ENCODE data around the gene CDC42BPG. TPM values are rescaled to one million over a fixed set of nuclear protein-coding genes. Genes with fewer than 3 reads are reported as not detected.
"Not testable (repeated sequence)": the region's sequence is repeated elsewhere in the genome, so short reads cannot be mapped to it uniquely, and the experiment has no call there.

The CDC42BPG gene
- total RNA-seq, 1 donor from 2014 or later: 21.1 TPM

GRCh38 chr11:64848214-64848825 lies 3.9 kb upstream of the CDC42BPG start:
- H3K4me1 Mint-ChIP-seq (ENCODE audit: low read depth): peaks cover 6% of the 10 kb centered on the region
- DNase-seq (ENCODE audit: low spot score, unreplicated experiment): no peak
- no peak overlapping the region for H3K4me3 Mint-ChIP-seq (ENCODE audit: low read depth)
- no peaks in the 10 kb centered on the region for H3K36me3 Mint-ChIP-seq (ENCODE audit: insufficient read depth)
- H3K27ac Mint-ChIP-seq: no peak overlapping the region
- TF ChIP-seq CTCF (IDR thresholded peaks at IDR 0.05; ENCODE audit: unreplicated experiment): no peak
- no peaks in the 10 kb centered on the region for H3K9me3 Mint-ChIP-seq (ENCODE audit: low read depth)
- no peaks in the 10 kb centered on the region for H3K27me3 Mint-ChIP-seq

GRCh38 chr11:64846998-64847666 lies 2.7 kb upstream of the CDC42BPG start:
- no peaks in the 10 kb centered on the region for H3K36me3 Mint-ChIP-seq (ENCODE audit: insufficient read depth)
- H3K27me3 Mint-ChIP-seq: no peaks in the 10 kb centered on the region
- H3K27ac Mint-ChIP-seq: peak overlapping the region; percentile 64
- TF ChIP-seq CTCF (IDR thresholded peaks at IDR 0.05; ENCODE audit: unreplicated experiment): peak; percentile 98
- no peaks in the 10 kb centered on the region for H3K9me3 Mint-ChIP-seq (ENCODE audit: low read depth)
- peaks cover 16% of the 10 kb centered on the region for H3K4me1 Mint-ChIP-seq (ENCODE audit: low read depth)
- DNase-seq (ENCODE audit: low spot score, unreplicated experiment): peak; percentile 96
- H3K4me3 Mint-ChIP-seq (ENCODE audit: low read depth): peak overlapping the region; percentile 56

- H3K4me3 Mint-ChIP-seq (ENCODE audit: low read depth): peak overlapping the region; percentile 81
- peaks cover 20% of the 10 kb centered on the region for H3K4me1 Mint-ChIP-seq (ENCODE audit: low read depth)
- DNase-seq (ENCODE audit: low spot score, unreplicated experiment); H3K27me3 Mint-ChIP-seq; H3K9me3 Mint-ChIP-seq (ENCODE audit: low read depth); H3K36me3 Mint-ChIP-seq (ENCODE audit: insufficient read depth); H3K27ac Mint-ChIP-seq: not testable (repeated sequence)
These were observed 1.3 kb upstream of the CDC42BPG start for GRCh38 chr11:64845776-64846129.

- Mint-ChIP-seq H3K36me3 (ENCODE audit: insufficient read depth) (peaks cover 2% of the 10 kb centered on the region), H3K27ac (peak overlapping the region; percentile 92), H3K9me3 (ENCODE audit: low read depth) (no peaks in the 10 kb centered on the region), H3K27me3 (no peaks in the 10 kb centered on the region), H3K4me3 (ENCODE audit: low read depth) (peak overlapping the region; percentile 81), H3K4me1 (ENCODE audit: low read depth) (peaks cover 20% of the 10 kb centered on the region)
- no peak for TF ChIP-seq CTCF (IDR thresholded peaks at IDR 0.05; ENCODE audit: unreplicated experiment)
- DNase-seq (ENCODE audit: low spot score, unreplicated experiment): no peak
These were observed 799 bp upstream of the CDC42BPG start for GRCh38 chr11:64845129-64845775.

GRCh38 chr11:64843686-64844329 lies 645 bp downstream of the CDC42BPG start:
- no peak for DNase-seq (ENCODE audit: low spot score, unreplicated experiment)
- H3K27ac Mint-ChIP-seq: peak overlapping the region; percentile 76
- no peaks in the 10 kb centered on the region for H3K27me3 Mint-ChIP-seq
- H3K9me3 Mint-ChIP-seq (ENCODE audit: low read depth): no peaks in the 10 kb centered on the region
- H3K4me1 Mint-ChIP-seq (ENCODE audit: low read depth): peaks cover 20% of the 10 kb centered on the region
- peak overlapping the region; percentile 81 for H3K4me3 Mint-ChIP-seq (ENCODE audit: low read depth)
- no peak for TF ChIP-seq CTCF (IDR thresholded peaks at IDR 0.05; ENCODE audit: unreplicated experiment)
- peaks cover 3% of the 10 kb centered on the region for H3K36me3 Mint-ChIP-seq (ENCODE audit: insufficient read depth)
